PC-9 (cell line): Measurements from ENCODE around the gene PIK3CB. TPM values are rescaled to one million over a fixed set of nuclear protein-coding genes. Genes with fewer than 3 reads are reported as not detected.
"Not testable (repeated sequence)": the region's sequence is repeated elsewhere in the genome, so short reads cannot be mapped to it uniquely, and the experiment has no call there.

Experiments used
- BruUV-seq: library from RNA; stranded (reverse); fragments of 400-500 nt; replicated peaks from 2 replicates; lab custom pipeline; 2021; lab: Mats Ljungman, UMichigan
- CTCF ChIA-PET: fragments of 300-600 bp; sonication (Branson Sonifier 250); formaldehyde crosslinking; loops from one replicate; lab custom pipeline; 2022; ENCODE audit warnings: antibody characterized with exemption; lab: Charles Lee
- POLR2A ChIA-PET: fragments of 300-600 bp; sonication (Branson Sonifier 250); formaldehyde crosslinking; loops from one replicate; lab custom pipeline; 2022; ENCODE audit warnings: antibody characterized with exemption; ENCODE audit not compliant: unreplicated experiment; lab: Charles Lee
- DNase-seq, 2 experiments: peaks; one replicate each; pipeline versions ENCODE4 v3.0.0 to v3.0.0-alpha.2; 2015 to 2022; ENCODE audit warnings: mixed read lengths in 1 of 2
- H2AFZ ChIP-seq: fragments of 200-600 bp; sonication (generic); 2 replicates; pipeline ENCODE4 v1.8.1; 2017; ENCODE audit warnings: antibody characterized with exemption
- H3F3A ChIP-seq: fragments of 200-600 bp; sonication (generic); 2 replicates; pipeline ENCODE4 v1.8.1; 2017; ENCODE audit warnings: antibody characterized with exemption, mild to moderate bottlenecking, low read depth; ENCODE audit not compliant: insufficient read depth
- H3K27ac ChIP-seq: fragments of 200-600 bp; sonication (generic); 2 replicates; pipeline ENCODE4 v1.6.1; 2016; ENCODE audit warnings: mixed run types
- H3K27me3 ChIP-seq: fragments of 200-600 bp; sonication (generic); 2 replicates; pipeline ENCODE4 v1.6.1; 2016; ENCODE audit warnings: low read depth, mixed run types; ENCODE audit not compliant: insufficient read depth
- H3K36me3 ChIP-seq: fragments of 200-600 bp; sonication (generic); 2 replicates; pipeline ENCODE4 v1.6.1; 2016; ENCODE audit warnings: low read depth, mixed run types
- H3K4me1 ChIP-seq: fragments of 200-600 bp; sonication (generic); replicated peaks from 2 replicates; pipeline ENCODE4 v1.6.1; 2016; ENCODE audit warnings: mixed run types; ENCODE audit not compliant: insufficient read depth
- H3K4me2 ChIP-seq: fragments of 200-600 bp; sonication (generic); 2 replicates; pipeline ENCODE4 v1.6.1; 2017; ENCODE audit warnings: mixed run types
- H3K4me3 ChIP-seq: fragments of 200-600 bp; sonication (generic); 2 replicates; pipeline ENCODE4 v1.6.1; 2016; ENCODE audit warnings: mixed run types
- H3K79me2 ChIP-seq: fragments of 200-600 bp; sonication (generic); 2 replicates; pipeline ENCODE4 v1.6.1; 2017; ENCODE audit warnings: low read depth, mixed run types
- H3K9me2 ChIP-seq: fragments of 200-600 bp; sonication (generic); 2 replicates; pipeline ENCODE4 v1.8.1; 2017; ENCODE audit warnings: mild to moderate bottlenecking; ENCODE audit not compliant: insufficient read depth
- H3K9me3 ChIP-seq: fragments of 200-600 bp; sonication (generic); 2 replicates; pipeline ENCODE4 v1.8.1; 2016; ENCODE audit warnings: low read depth; ENCODE audit not compliant: insufficient read depth
- H4K20me1 ChIP-seq: fragments of 200-600 bp; sonication (generic); 2 replicates; pipeline ENCODE4 v1.8.1; 2017; ENCODE audit not compliant: insufficient read depth
- EZH2 ChIP-seq: fragments of 200-600 bp; sonication (generic); IDR thresholded peaks from 2 replicates; pipeline ENCODE4 v1.8.0; 2017; ENCODE audit warnings: antibody characterized with exemption, low read depth
- intact Hi-C: fragments of 100-400 bp; cut with micrococcal nuclease; formaldehyde crosslinking; loops from one replicate; pipeline ENCODE4 v1.10.0; 2022; ENCODE audit not compliant: unreplicated experiment
- total RNA-seq: library from RNA; stranded (reverse); gene quantifications from 2 replicates; pipeline ENCODE4 v1.2.3, GENCODE V29; 2021
- TF ChIP-seq, protein P1 (sequence below): fragments of 200-600 bp; sonication (generic); conservative IDR thresholded peaks from 2 replicates; pipeline ENCODE4 v1.6.1; 2017; ENCODE audit warnings: mixed run types, antibody characterized with exemption, mild to moderate bottlenecking, moderate library complexity

Gene PIK3CB
- total RNA-seq, 1 experiment from 2014 or later = 47.8 TPM

DNA sequence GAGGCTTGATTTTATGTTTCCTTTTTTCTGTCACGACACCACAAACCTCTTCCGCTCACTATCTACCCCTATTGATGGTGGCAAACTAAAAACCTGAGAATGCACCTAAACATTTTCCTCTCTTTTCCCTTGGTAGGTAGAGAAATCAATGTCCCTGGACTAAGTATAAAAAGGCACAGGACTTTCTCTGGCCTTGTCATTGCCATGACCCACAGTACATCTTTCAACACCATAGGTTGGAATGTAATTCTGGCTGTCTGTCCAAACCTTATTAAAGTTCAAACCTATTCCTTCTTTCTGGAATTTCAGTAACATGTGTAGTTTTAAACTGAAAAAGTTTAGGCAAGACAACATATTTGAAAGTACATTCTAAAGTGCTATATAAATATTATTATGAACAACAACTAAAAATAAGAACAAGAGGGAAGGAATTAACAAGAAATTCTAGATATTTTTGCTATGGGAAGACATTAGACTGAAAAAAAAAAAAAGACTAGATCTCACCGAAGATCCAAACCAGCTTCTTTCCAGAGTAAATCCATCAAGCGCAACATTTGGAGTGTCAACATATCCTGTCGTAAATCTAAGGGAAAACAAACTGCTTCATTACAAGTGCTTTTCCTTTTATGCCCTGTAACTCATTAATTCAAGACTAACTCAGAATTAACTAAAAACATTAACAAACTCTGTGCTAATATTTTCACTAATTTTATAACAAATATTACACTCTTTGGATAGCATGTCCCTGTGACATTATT, 153.1 kb downstream of the PIK3CB start:
- no peak overlapping the region for H3K27ac ChIP-seq
- intact Hi-C loops = loop anchor here (10.0 kb wide), 1 partner anchor 347 kb away; no protein-coding TSS in a partner anchor
- TF ChIP-seq, protein P1, sequence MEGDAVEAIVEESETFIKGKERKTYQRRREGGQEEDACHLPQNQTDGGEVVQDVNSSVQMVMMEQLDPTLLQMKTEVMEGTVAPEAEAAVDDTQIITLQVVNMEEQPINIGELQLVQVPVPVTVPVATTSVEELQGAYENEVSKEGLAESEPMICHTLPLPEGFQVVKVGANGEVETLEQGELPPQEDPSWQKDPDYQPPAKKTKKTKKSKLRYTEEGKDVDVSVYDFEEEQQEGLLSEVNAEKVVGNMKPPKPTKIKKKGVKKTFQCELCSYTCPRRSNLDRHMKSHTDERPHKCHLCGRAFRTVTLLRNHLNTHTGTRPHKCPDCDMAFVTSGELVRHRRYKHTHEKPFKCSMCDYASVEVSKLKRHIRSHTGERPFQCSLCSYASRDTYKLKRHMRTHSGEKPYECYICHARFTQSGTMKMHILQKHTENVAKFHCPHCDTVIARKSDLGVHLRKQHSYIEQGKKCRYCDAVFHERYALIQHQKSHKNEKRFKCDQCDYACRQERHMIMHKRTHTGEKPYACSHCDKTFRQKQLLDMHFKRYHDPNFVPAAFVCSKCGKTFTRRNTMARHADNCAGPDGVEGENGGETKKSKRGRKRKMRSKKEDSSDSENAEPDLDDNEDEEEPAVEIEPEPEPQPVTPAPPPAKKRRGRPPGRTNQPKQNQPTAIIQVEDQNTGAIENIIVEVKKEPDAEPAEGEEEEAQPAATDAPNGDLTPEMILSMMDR = no peak
- TF ChIP-seq EZH2 = no peak
- H3K4me1 ChIP-seq = peaks cover 13% of the 10 kb centered on the region
- H3K4me3 ChIP-seq = no peak overlapping the region
- DNase-seq = no peak
- H3K27me3 ChIP-seq = no peaks in the 10 kb centered on the region
- H2AFZ ChIP-seq = no peak overlapping the region
- no peaks in the 10 kb centered on the region for H4K20me1 ChIP-seq
- H3K36me3 ChIP-seq = peaks cover 12% of the 10 kb centered on the region; the same call in 1 of the 2 replicates
- H3K4me2 ChIP-seq = no peak overlapping the region
- BruUV-seq = no TSS peak
- ChIA-PET POLR2A (no interaction called here), CTCF (no interaction called here)
- H3K9me2 ChIP-seq = no peaks in the 10 kb centered on the region
- H3K79me2 ChIP-seq = no peaks in the 10 kb centered on the region
- H3K9me3 ChIP-seq = peaks cover 3% of the 10 kb centered on the region
- H3F3A ChIP-seq = peaks cover 10% of the 10 kb centered on the region

DNA sequence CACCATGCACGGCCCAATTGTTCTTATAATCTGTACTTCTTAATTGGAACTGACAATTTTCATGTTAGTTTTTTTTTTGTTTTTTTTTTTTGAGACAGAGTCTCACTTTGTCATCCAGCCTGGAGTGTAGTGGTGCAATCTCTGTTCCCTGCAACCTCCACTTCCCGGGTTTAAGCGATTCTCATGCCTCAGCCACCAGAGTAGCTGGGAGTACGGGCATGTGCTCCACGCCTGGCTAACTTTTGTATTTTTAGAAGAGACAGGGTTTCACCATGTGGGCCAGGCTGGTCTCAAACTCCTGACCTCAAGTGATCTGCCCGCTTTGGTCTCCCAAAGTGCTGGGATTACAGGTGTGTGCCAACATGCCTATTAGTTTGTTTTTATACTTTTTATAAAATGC, 153.8 kb downstream of the PIK3CB start:
- POLR2A ChIA-PET, H3K4me3 ChIP-seq, H3K27me3 ChIP-seq, H3K27ac ChIP-seq, H3K9me3 ChIP-seq, DNase-seq, H4K20me1 ChIP-seq, H2AFZ ChIP-seq, H3F3A ChIP-seq, BruUV-seq, H3K4me1 ChIP-seq, H3K9me2 ChIP-seq, CTCF ChIA-PET, H3K79me2 ChIP-seq, H3K4me2 ChIP-seq: not testable (repeated sequence)
- intact Hi-C loops = loop anchor here (10.0 kb wide), 1 partner anchor 346 kb away; no protein-coding TSS in a partner anchor
- peaks cover 19% of the 10 kb centered on the region for H3K36me3 ChIP-seq

DNA sequence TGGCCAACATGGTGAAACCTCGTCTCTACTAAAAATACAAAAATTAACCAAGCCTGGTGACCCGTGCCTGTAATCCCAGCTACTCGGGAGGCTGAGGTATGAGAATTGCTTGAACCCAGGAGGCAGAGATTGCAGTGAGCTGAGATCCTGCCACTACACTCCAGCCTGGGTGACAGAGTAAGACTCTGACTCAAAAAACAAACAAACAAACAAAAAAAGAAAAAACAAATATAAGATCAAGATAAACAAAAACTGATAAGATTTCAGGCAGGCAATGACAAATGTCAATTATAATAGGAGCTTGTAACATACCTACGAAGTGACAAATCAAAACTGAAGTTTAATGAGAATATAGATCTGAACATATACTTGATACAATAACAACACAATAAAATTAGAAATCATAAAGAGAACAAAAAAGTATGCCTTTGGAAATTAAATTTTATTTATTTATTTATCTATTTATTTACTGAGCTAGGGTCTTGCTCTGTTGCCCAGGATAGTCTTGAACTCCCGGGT, 155.8 kb downstream of the PIK3CB start:
- BruUV-seq = no TSS peak
- H2AFZ ChIP-seq = no peak overlapping the region
- H3K4me1 ChIP-seq = no peaks in the 10 kb centered on the region; the same call in 1 of the 2 replicates
- H3K79me2 ChIP-seq = no peaks in the 10 kb centered on the region
- H3K36me3 ChIP-seq = peaks cover 19% of the 10 kb centered on the region
- no peaks in the 10 kb centered on the region for H3K27me3 ChIP-seq
- no peak for DNase-seq
- ChIA-PET CTCF (no interaction called here), POLR2A (interaction anchor here (0.6 kb wide), 1 partner anchor 16 kb away, joined by 3 read pairs; no protein-coding TSS in a partner anchor)
- TF ChIP-seq, protein P1 = no peak
- no peak for TF ChIP-seq EZH2
- no peak overlapping the region for H3K4me3 ChIP-seq
- H3K27ac ChIP-seq = no peak overlapping the region
- intact Hi-C loops = no loop called here
- H4K20me1 ChIP-seq = no peaks in the 10 kb centered on the region
- H3K9me3 ChIP-seq = peaks cover 20% of the 10 kb centered on the region
- peaks cover 3% of the 10 kb centered on the region; the same call in 1 of the 2 replicates for H3F3A ChIP-seq
- no peak overlapping the region for H3K4me2 ChIP-seq
- H3K9me2 ChIP-seq = no peaks in the 10 kb centered on the region
